DMS79 (cell line): ENCODE results near the gene FAM184A.
"Not testable (repeated sequence)": the region's sequence is repeated elsewhere in the genome, so short reads cannot be mapped to it uniquely, and the experiment has no call there.

ENCODE experiments used
- DNase-seq: peaks from one replicate; lab custom pipeline; 2025; lab: John Stamatoyannopoulos, UW

Gene FAM184A, protein sequence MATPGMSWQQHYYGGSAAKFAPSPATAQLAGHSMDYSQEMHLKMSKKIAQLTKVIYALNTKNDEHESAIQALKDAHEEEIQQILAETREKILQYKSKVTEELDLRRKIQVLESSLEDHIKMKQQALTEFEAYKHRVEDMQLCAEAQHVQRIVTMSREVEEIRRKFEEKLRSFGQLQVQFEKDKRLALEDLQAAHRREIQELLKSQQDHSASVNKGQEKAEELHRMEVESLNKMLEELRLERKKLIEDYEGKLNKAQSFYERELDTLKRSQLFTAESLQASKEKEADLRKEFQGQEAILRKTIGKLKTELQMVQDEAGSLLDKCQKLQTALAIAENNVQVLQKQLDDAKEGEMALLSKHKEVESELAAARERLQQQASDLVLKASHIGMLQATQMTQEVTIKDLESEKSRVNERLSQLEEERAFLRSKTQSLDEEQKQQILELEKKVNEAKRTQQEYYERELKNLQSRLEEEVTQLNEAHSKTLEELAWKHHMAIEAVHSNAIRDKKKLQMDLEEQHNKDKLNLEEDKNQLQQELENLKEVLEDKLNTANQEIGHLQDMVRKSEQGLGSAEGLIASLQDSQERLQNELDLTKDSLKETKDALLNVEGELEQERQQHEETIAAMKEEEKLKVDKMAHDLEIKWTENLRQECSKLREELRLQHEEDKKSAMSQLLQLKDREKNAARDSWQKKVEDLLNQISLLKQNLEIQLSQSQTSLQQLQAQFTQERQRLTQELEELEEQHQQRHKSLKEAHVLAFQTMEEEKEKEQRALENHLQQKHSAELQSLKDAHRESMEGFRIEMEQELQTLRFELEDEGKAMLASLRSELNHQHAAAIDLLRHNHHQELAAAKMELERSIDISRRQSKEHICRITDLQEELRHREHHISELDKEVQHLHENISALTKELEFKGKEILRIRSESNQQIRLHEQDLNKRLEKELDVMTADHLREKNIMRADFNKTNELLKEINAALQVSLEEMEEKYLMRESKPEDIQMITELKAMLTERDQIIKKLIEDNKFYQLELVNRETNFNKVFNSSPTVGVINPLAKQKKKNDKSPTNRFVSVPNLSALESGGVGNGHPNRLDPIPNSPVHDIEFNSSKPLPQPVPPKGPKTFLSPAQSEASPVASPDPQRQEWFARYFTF

DNA sequence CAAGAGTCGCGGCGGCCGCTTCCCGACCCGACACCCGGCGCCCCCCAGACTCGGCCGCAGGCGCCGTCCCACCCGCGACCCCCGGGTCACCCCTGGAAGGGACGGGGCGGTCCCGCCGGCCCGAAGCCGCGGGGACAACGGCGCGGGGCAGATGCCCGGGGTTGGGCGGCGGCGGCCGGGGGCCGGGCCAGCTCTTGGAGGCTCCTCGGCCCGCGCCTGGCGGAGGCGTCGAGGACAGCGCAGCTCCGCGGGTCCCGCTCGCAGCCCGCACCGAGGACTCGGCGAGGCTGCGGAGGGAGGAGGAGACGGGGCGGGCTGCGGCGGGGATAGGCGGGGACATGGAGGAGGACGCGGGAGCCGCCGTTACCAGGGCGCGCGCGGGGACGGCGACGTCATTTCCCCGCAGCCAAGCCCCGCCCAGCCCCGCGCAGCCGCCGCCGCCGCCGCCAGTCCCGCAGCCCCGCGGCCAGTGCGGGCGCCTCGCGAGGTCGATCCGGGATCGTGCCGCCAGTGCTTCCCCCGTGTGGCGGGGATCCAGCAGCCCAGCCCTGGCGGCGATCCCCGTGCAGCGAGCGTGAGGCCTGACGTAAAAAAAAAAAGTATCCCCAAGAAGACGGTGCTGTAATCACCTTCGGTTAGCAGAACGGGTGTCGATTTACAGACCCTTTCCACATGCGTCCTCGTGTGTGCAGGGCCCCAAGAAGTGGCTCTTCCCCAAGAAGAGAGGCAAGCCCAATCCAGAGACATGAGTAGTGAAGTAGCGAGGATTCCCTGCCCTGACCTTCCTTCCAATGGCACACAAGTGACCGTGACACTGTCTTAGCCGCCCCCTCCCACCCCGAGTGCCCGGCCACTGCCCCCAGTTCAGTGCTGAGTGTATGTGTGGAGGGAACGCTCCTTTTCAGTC is at the start of gene FAM184A:
Gene FAM184A (minus strand): TSS at position 289 of the 907 bp plus-strand sequence. CDS start 365 bp downstream, outside the sequence.
- DNase-seq: peak; percentile 63

DNA sequence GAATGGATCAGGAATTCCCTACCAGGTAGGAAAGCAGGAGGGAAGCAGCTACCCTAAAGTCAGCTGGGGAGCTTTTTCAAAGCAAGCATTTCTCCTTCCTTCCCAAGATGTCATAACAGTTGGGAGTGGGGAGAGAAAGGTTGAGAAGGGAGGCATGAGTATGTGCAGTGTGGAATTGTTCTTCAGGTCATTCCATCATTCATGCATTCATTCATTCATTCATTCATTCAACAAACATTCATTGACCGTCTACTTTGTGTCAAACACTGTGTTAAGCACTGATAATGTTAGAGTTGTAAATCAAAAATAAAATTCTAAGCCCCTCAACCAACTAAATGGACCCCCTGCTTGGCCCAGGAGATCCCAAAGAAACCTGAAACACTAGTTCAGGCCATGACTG is 49.2 kb upstream of the FAM184A start:
- no peak for DNase-seq

DNA sequence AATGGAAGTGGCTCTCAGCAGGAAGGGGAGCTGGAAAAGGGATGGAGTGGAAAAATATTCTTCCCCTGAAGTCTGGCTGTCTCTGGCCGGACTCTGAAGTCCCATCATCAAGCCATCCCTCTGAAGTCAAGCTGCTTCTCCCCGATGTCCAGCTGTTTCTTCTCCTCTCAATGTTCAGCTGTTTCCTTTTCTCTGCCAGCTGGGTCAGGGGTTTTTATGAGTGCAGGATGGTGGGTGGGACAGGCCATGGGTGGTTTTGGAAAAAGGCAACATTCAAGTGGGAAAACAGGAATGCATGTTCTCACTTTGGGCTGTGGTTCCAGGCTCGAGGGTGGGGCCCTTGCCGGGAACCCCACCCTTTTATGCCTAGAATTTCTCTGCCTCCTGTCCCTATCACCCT is 48.4 kb upstream of the FAM184A start:
- DNase-seq: no peak

DNA sequence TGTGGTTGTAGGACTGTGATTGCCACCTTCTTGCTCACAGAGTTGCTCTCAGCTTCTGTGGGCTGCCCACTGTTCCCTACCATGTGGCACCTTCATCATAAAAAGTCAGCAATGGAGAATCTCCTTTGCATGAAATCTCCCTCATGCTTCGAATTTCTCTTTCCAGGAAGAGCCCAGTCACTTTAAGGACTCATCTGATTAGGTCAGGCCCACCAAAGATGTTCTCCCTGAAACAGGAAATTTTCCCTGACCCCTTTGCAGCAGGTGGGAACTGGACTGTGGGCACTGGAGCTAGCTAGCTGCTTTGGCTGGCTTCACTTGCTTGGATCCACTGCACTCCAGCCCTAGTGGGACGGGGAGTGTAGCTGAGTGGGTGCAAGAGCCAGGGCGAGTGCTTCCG is 47.7 kb upstream of the FAM184A start:
- no peak for DNase-seq

DNA sequence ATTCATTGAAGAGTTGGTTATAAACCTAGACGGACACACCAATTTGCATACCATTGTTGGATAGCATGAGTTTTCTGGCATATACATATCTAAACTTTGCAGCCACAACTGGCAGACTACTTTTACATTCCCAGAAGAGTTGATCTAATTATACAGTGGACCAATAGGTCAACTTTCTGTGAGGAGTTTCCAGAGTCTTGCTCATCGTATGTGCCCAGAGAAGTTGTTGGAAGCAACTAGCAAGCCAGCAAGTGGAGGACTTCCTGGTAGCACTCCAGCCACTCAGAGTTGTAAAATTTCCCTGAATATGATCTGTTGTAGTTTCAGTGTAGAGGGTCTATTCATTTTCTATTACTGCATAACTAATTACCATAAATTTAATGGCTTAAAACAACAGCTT is 47.1 kb upstream of the FAM184A start:
- no peak for DNase-seq

DNA sequence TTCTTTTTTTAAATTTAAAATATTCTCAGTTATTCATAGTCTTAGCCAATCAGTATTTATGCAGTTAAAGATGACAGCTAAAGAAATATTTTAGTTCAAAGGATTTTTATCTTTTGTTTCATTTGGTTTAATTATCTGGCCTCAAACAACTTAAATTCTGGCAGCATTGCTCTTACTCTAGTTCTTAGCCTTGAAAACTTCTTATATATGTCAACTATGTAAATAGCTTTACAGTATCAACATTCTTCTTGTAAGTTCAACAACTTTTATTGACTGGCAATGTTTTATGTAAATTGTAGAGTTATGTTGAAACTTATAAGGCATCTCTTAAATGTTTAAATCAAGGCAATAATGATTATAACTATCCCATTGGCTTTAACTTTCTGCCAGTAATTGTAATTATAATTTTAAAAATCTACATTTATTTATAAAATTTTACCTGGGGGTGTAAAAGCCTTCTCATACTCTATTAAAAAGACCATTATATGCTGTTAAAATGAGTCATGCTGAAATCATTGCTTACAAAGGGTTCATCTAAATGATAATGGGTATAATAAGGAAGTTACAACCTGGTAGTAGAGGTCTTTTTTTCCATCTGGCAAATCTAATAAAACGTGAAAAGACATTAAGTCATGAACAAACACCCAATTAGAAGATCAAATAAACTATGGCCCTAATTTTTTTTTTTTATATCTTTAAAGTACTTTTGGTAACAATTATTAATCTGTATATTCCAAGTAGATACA is 45.8 kb upstream of the FAM184A start:
- no peak for DNase-seq

DNA sequence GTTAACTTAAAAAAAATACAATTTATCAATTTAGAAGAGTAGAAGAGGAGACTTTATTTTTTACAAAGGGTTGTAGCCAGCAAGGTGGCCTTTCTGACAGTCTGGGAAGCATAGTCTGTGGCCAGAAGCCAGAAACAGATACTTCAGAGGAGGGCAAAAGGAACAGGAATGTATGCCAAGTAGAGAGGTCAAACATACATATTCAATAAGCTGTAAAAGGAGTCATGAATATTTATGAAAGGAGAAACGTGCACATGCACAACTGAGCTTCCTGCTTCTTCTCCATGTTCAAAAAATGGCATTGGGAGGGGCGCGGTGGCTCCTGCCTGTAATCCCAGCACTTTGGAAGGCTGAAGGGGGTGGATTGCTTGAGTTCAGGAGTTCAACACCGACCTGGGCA is 43.9 kb upstream of the FAM184A start:
- DNase-seq: no peak

DNA sequence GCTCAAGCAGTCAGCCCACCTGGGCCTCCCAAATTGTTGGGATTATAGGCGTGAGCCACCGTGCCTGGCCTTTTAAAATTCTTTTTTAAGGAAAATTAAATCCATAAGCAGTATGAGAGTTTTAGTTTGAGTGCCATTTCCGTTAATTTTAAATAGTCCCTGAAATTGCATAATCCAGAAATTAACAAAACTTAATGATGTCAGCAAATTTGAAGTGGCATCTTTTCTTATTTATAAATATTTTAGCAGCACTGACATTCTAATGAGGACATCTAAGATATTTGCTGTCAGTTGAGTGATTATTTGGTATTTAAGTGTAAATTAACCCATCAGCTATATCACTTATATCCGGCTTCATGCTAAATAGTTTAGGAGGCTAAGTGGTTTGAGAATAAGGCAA is 42.9 kb upstream of the FAM184A start:
- no peak for DNase-seq

DNA sequence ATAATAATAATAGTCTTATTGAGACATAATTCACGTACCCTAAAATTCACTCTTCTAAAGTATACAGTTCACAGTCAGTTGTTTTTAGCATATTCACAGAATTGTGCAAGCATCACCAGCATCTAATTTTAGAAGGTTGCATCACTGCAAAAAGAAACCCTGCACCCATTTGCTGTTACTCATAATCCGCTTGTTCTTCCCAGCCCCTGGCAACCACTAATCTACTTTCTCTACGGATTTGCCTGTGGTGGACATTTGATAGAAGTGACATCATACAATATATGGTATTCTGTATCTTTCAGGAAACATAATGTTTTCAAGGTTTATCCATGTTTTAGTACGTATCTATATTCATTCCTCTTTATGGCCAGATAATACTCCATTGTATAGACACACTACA is 41.5 kb upstream of the FAM184A start:
- no peak for DNase-seq

DNA sequence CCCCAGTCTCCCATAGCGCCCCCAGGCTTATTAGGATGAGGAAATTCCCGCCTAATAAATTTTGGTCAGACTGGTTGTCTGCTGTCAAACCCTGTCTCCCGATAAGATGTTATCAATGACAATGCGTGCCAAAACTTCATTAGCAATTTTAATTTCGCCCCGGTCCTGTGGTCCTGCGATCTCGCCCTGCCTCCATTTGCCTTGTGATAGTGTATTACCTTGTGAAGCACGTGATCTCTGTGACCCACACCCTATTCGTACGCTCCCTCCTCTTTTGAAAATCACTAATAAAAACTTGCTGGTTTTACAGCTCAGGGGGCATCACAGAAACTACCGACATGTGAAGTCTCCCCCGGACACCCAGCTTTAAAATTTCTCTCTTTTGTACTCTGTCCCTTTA is 40.6 kb upstream of the FAM184A start:
- DNase-seq: not testable (repeated sequence)

DNA sequence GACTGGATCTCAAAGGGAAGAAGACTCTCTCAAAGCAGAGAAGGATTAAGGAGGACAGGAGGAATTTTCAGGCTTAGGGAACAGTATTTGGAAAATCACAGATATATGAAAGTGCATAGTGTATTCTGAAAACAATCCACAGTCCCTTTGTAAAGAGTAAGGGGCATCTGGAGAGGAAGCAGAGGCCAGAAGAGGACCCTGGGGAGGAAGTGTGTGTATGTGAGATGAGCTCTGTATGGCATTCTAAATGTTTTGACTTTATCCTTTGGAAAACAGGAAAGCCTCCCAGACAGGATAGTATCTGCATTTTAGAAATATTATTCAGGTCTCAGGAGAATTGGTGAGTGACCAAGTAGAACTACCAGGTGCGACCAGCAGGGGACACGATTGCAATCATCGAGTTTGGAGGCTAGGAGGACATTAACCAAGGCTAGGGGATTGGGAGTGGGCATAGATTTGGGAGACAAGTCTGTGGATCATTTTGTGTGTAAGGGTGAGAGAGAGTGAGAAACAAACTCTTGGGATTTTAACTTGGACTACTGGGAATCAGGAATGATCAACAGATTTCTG is 38.3 kb upstream of the FAM184A start:
- DNase-seq: no peak

DNA sequence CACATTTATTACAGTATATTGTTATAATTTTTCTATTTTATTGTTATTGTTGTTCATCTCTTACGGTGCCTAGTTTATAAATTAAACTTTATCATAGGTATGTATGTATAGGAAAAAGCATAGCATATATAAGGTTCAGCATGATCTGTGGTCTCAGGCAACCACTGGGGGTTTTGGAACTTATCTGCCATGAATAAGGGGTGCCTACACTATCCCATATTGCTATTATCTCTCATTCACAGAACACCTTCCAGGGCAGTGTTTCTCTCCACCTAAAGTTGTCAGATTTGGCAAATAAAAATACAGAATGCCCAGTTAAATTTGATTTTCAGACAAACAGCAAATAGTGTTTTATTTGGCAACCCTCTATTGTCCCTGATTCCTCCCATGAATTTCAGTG is 35.5 kb upstream of the FAM184A start:
- no peak for DNase-seq

DNA sequence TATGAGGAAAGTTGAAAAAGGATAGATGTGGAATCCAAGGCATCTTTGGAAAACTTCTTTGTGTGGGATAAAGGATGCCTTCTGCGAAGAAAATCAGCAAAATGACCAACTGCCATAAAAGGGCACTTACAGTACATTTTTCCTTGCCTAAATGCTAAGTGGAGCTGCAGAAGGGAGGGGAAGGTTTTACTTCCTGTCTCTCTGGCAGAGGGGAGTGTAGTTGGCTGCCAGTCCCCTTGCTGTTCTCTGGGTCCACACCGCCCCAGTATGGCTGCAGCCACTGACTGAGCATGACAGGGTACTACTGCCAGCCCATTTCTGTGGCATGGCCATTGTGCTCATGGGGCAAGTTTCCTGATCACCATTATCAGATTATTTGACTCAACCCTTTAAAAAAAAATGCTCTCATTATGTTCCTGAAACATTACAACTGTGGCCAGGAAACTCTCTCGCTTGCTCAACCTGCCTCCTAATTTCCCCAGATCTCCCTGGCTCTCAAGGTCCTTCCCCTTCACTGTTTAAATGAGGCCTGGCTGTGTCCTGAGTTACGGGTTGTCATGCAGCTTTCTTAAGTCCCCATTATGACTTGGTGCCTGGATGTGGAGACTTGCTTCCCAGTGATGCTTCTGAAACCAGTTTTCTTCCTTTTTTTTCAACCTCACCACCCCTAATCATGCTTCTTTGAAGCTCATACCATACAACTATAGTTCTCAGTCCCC is 34.5 kb upstream of the FAM184A start:
- DNase-seq: no peak

DNA sequence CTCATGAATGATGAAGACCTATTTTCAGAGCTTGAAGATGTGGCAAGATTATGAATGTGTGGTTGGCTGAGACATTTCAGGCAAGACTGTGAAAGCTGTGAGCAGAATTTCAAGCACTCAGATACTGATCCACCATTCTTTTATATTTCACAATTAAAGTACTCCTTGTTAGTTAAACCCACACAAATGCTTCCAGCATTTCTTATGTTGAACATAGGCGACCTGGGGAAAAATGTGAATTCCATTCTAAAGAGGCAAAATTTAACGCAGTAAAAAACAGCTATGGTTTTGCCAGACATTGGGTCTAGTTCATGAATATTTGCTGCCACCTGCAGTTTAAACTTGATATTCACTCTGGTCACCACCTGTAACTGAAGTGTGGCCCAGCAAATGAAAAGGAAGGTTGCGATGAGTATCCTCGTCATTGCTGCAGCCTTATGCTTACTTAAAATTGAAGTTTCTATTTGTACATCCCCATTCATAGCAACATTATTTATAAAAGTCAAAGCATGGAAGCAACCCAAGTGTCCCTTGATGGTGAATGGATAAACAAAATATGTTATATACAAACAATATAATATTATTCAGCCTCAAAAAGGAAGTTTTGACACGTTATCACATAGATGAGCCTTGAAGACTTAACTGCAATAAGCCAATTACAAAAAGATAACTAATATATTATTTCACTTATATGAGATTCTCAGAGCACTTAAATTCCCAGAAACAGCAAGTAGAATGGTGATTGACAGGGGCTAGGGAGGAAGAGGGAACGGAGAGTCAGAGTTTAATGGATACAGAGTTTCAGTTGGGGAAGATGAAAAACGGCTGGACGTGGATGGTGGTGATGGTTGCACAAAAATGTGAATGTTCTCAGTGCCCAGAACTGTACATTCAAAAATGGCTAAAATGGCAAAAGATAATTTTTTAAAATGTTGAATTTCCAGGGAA is 32.4 kb upstream of the FAM184A start:
- peak; percentile 57 for DNase-seq

DNA sequence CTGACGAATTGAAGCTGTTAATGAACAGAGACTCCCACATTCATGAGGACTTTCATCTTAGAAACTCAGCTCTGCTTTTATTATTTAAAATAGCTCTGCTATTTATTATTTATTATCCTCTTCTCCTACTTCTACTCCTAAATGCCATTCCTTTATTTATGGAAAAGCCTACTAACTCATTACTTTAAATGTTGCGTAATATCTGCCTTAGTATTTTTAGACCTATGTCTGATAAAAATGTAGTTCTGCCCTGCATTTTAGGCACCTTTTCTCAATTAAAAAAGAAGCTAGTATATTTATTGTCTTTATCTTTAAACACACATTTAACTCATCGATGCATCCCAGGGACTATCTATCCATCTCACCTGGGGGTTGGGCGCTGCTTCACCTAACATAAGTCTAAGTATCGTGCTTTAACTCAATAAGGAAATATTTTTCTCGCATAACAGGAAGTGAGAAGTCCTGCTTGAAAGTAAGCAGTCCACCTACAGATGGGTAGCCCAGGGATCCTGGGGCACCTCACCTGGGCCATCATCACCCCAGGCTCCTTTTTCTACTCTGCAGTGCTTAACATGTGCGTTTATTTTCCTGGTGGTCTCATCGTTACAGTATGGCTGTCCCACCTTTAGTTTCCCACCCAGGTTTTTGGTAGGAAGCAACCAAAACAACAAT is 31.3 kb upstream of the FAM184A start:
- DNase-seq: no peak

DNA sequence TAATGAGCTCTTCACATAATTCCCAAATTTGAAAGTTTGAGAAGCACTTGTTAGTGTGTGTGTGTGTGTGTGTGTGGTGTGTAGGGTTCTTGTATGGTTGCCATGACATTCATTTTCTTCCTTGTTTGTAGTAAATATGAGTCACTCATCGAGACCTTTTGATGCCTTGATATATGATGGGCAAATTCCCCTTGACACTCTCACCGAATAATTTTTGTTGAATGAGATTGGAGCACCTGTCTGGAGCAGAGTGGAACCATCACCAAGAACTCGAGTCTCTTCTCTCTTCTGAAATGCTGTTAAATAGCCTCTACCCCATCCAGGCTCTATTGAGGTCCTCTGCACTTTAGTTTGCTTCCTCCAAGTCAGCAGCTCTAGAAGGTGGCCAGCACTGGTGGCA is 29.6 kb upstream of the FAM184A start:
- no peak for DNase-seq

DNA sequence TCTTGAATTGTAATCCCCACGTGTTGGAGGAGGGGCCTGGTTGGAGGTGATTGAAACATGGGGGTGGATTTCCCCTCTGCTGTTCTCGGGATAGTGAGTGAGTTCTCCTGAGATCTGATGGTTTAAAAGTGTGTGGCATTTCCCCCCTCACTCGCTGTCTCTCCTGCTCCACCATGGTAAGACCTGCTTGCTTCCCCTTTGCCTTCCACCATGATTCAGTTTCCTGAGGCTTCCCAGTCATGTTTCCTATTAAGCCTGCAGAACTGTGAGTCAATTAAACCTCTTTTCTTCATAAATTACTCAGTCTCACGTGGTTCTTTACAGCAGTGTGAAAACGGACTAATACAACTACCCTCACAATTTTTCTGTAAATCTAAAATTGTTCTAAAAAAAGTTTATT is 26.8 kb upstream of the FAM184A start:
- no peak for DNase-seq

DNA sequence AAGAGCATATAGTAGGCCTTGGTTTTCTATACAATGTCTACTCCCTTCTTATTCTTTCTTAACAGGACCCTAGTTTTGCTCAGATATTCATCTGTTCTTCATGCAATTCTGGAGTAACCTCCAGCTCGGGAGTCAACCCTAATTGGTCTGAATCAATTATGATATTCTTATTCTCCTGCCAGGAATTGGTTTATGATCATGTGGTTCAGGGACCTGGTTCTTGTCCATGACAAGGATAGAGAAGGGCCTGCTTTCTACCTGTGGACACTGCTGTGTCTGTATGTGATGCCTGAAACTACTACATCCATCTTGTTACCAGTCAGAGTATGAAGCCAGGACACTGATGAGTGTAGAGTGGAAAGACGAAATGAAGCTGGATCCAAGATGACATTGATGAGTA is 24.4 kb upstream of the FAM184A start:
- DNase-seq: no peak
